ENCODE results near the gene GALNT14.

Gene GALNT14

GRCh38 chr2:30958193-30958917 is 179.9 kb downstream of the GALNT14 start:
- no peak for TF ChIP-seq CTCF (conservative IDR thresholded peaks at IDR 0.05; ENCODE audit: low read depth, low read length)
- no peaks in the 10 kb centered on the region for H3K79me2 ChIP-seq (ENCODE audit: insufficient read depth, low read depth)
- H3K36me3 ChIP-seq (ENCODE audit: insufficient read depth): no peaks in the 10 kb centered on the region
- no peak overlapping the region for H3K27ac ChIP-seq
- no peaks in the 10 kb centered on the region for H4K20me1 ChIP-seq (ENCODE audit: insufficient read depth)
- H3K27me3 ChIP-seq (ENCODE audit: insufficient read depth, low read depth): no peaks in the 10 kb centered on the region
- no peak overlapping the region for H2AFZ ChIP-seq (ENCODE audit: low read depth)
- no peak overlapping the region for H3K9ac ChIP-seq
- no peak overlapping the region for H3K4me3 ChIP-seq (IDR thresholded peaks at IDR 0.05; ENCODE audit: insufficient read depth, low read depth, low read length)
- H3K4me1 ChIP-seq (ENCODE audit: low read depth, poor library complexity, severe bottlenecking): no peaks in the 10 kb centered on the region
- H3K4me2 ChIP-seq: no peak overlapping the region

GRCh38 chr2:30957591-30957990 is 180.6 kb downstream of the GALNT14 start:
- Histone ChIP-seq H3K9ac (no peak overlapping the region), H3K4me3 (IDR thresholded peaks at IDR 0.05; ENCODE audit: insufficient read depth, low read depth, low read length) (no peak overlapping the region), H4K20me1 (ENCODE audit: insufficient read depth) (no peaks in the 10 kb centered on the region), H3K4me2 (no peak overlapping the region), H2AFZ (ENCODE audit: low read depth) (no peak overlapping the region), H3K27ac (no peak overlapping the region), H3K4me1 (ENCODE audit: low read depth, poor library complexity, severe bottlenecking) (no peaks in the 10 kb centered on the region), H3K27me3 (ENCODE audit: insufficient read depth, low read depth) (no peaks in the 10 kb centered on the region), H3K36me3 (ENCODE audit: insufficient read depth) (no peaks in the 10 kb centered on the region), H3K79me2 (ENCODE audit: insufficient read depth, low read depth) (no peaks in the 10 kb centered on the region)
- TF ChIP-seq CTCF (conservative IDR thresholded peaks at IDR 0.05; ENCODE audit: low read depth, low read length): no peak

GRCh38 chr2:30956995-30957394 is 181.2 kb downstream of the GALNT14 start:
- H3K9ac ChIP-seq: no peak overlapping the region
- H3K4me1 ChIP-seq (ENCODE audit: low read depth, poor library complexity, severe bottlenecking): no peaks in the 10 kb centered on the region
- no peak overlapping the region for H3K4me2 ChIP-seq
- H3K79me2 ChIP-seq (ENCODE audit: insufficient read depth, low read depth): no peaks in the 10 kb centered on the region
- no peak overlapping the region for H3K27ac ChIP-seq
- no peaks in the 10 kb centered on the region for H4K20me1 ChIP-seq (ENCODE audit: insufficient read depth)
- no peak overlapping the region for H2AFZ ChIP-seq (ENCODE audit: low read depth)
- H3K27me3 ChIP-seq (ENCODE audit: insufficient read depth, low read depth): no peaks in the 10 kb centered on the region
- no peak for TF ChIP-seq CTCF (conservative IDR thresholded peaks at IDR 0.05; ENCODE audit: low read depth, low read length)
- no peaks in the 10 kb centered on the region for H3K36me3 ChIP-seq (ENCODE audit: insufficient read depth)
- H3K4me3 ChIP-seq (IDR thresholded peaks at IDR 0.05; ENCODE audit: insufficient read depth, low read depth, low read length): no peak overlapping the region

GRCh38 chr2:30955516-30956132 is 182.6 kb downstream of the GALNT14 start:
- no peak overlapping the region for H3K9ac ChIP-seq
- H3K27me3 ChIP-seq (ENCODE audit: insufficient read depth, low read depth): no peaks in the 10 kb centered on the region
- no peak overlapping the region for H3K27ac ChIP-seq
- H3K4me2 ChIP-seq: no peak overlapping the region
- H3K4me1 ChIP-seq (ENCODE audit: low read depth, poor library complexity, severe bottlenecking): no peaks in the 10 kb centered on the region
- no peaks in the 10 kb centered on the region for H4K20me1 ChIP-seq (ENCODE audit: insufficient read depth)
- H3K36me3 ChIP-seq (ENCODE audit: insufficient read depth): no peaks in the 10 kb centered on the region
- no peak overlapping the region for H3K4me3 ChIP-seq (IDR thresholded peaks at IDR 0.05; ENCODE audit: insufficient read depth, low read depth, low read length)
- TF ChIP-seq CTCF (conservative IDR thresholded peaks at IDR 0.05; ENCODE audit: low read depth, low read length): no peak
- no peak overlapping the region for H2AFZ ChIP-seq (ENCODE audit: low read depth)
- H3K79me2 ChIP-seq (ENCODE audit: insufficient read depth, low read depth): no peaks in the 10 kb centered on the region

All from KMS-11 (cell line).